RPMI7951 (cell line): Measurements from ENCODE around the gene CA7. TPM values are rescaled to one million over a fixed set of nuclear protein-coding genes. Genes with fewer than 3 reads are reported as not detected.

ENCODE experiments used
- DNase-seq: peaks from one replicate; pipeline ENCODE4 v3.0.0-alpha.2; 2012; ENCODE audit warnings: low read depth
- total RNA-seq: library from RNA; depleted of rRNA; stranded (reverse); fragments of >200 nt; shearing (Covaris generic); gene quantifications from 2 replicates; pipeline ENCODE4 v1.2.3, GENCODE V29; 2014; rRNA removed

Gene CA7
- not detected in 2 replicates for total RNA-seq

GRCh38 chr16:66844342-66845079 lies at the start of gene CA7:
Gene CA7 (plus strand): TSS chr16:66844414. CDS start chr16:66844488, 74 bp downstream.
- DNase-seq, result no peak

GRCh38 chr16:66798161-66798560 lies 46.1 kb upstream of the CA7 start:
- no peak for DNase-seq

- no peak for DNase-seq
Measured at GRCh38 chr16:66800856-66801255, 43.4 kb upstream of the CA7 start.

- DNase-seq, result no peak
Measured at GRCh38 chr16:66801320-66802105, 42.7 kb upstream of the CA7 start, which contains the start of gene TERB1. Gene TERB1 (minus strand): TSS chr16:66801584. CDS start chr16:66796798, 4,786 bp downstream.

GRCh38 chr16:66802159-66802558 lies 42.1 kb upstream of the CA7 start:
- no peak for DNase-seq

GRCh38 chr16:66809765-66810164 lies 34.4 kb upstream of the CA7 start:
- no peak for DNase-seq

GRCh38 chr16:66810391-66810790 lies 33.8 kb upstream of the CA7 start:
- no peak for DNase-seq

- no peak for DNase-seq
Measured at GRCh38 chr16:66811043-66811442, 33.2 kb upstream of the CA7 start.

- no peak for DNase-seq
Measured at GRCh38 chr16:66814734-66815133, 29.5 kb upstream of the CA7 start.

- DNase-seq, result no peak
Measured at GRCh38 chr16:66824006-66824405, 20.2 kb upstream of the CA7 start.

- DNase-seq, result peak; percentile 79
Measured at GRCh38 chr16:66830422-66831404, 13.5 kb upstream of the CA7 start, which contains the start of gene NAE1. Gene NAE1 (minus strand): TSS chr16:66830976. CDS start chr16:66830899, 77 bp downstream.

- no peak for DNase-seq
Measured at GRCh38 chr16:66832190-66832589, 12.0 kb upstream of the CA7 start.

GRCh38 chr16:66832661-66833305 lies 11.4 kb upstream of the CA7 start:
- peak; percentile 26 for DNase-seq

- DNase-seq, result no peak
Measured at GRCh38 chr16:66834746-66835145, 9.5 kb upstream of the CA7 start.

- no peak for DNase-seq
Measured at GRCh38 chr16:66840883-66841282, 3.3 kb upstream of the CA7 start.

GRCh38 chr16:66841366-66841765 lies 2.8 kb upstream of the CA7 start:
- no peak for DNase-seq

GRCh38 chr16:66842765-66843164 lies 1.4 kb upstream of the CA7 start:
- DNase-seq, result no peak

GRCh38 chr16:66843191-66843590 lies 1.0 kb upstream of the CA7 start:
- DNase-seq, result no peak

- DNase-seq, result no peak
Measured at GRCh38 chr16:66844009-66844341, 239 bp upstream of the CA7 start.

GRCh38 chr16:66845080-66845410 lies 831 bp downstream of the CA7 start:
- DNase-seq, result no peak

- no peak for DNase-seq
Measured at GRCh38 chr16:66845791-66846221, 1.6 kb downstream of the CA7 start.
